Mucosa of descending colon (tissue), 3 donors: ENCODE data around the gene SLC22A16. TPM values are rescaled to one million over a fixed set of nuclear protein-coding genes. Genes with fewer than 3 reads are reported as not detected.

Experiments
- ATAC-seq: fragments of 200-7000 bp; cut with Tn5 transposase; one replicate; pipeline ENCODE4 v1.9.1; 2020; ENCODE audit warnings: mild to moderate bottlenecking, moderate library complexity
- DNase-seq, 3 donors: peaks; one replicate each; pipeline ENCODE4 v3.0.0-alpha.2; 2020
- H3K36me3 ChIP-seq: fragments of 200-600 bp; one replicate; pipeline ENCODE4 v1.8.0; 2021; ENCODE audit warnings: low read depth, mild to moderate bottlenecking
- H3K4me1 ChIP-seq: fragments of 200-600 bp; one replicate; pipeline ENCODE4 v1.8.0; 2021; ENCODE audit warnings: low read depth, mild to moderate bottlenecking
- H3K4me3 ChIP-seq: fragments of 200-600 bp; one replicate; pipeline ENCODE4 v1.8.0; 2021; ENCODE audit warnings: mild to moderate bottlenecking
- H3K9me3 ChIP-seq: fragments of 200-600 bp; one replicate; pipeline ENCODE4 v1.8.0; 2021; ENCODE audit warnings: mild to moderate bottlenecking
- CTCF ChIP-seq: fragments of 200-600 bp; IDR thresholded peaks from one replicate; pipeline ENCODE4 v1.8.0; 2022; ENCODE audit warnings: antibody characterized with exemption, mild to moderate bottlenecking
- intact Hi-C, 2 donors: fragments of 100-400 bp; cut with DNase I in 1 of 2; cut with micrococcal nuclease in 1 of 2; formaldehyde crosslinking; loops; one replicate each; pipeline versions ENCODE4 v1.11.0 to v1.11.1; 2022; cut with DNase I, micrococcal nuclease
- total RNA-seq, 3 donors: library from RNA; stranded (reverse); fragmentation: NEBNext Ultra II Directional in 2 of 3; extraction: Animal tissue kit (Norgen Biotek cat#: 25700) in 2 of 3; gene quantifications; one replicate each; pipeline versions ENCODE4 v1.2.1 to v1.2.4, GENCODE V29; 2021 to 2023
- donor health status: DM: no; HTN: no; CAD: no; lungs with moderate emphysema.
- donor health status: DM: no; HTN: no; CAD: no.
- donor health status: DM: no; HTN: yes; CAD: no.

The SLC22A16 gene
- total RNA-seq, 3 donors from 2014 or later: 0.16 to 0.46 TPM; not detected in 1

DNA sequence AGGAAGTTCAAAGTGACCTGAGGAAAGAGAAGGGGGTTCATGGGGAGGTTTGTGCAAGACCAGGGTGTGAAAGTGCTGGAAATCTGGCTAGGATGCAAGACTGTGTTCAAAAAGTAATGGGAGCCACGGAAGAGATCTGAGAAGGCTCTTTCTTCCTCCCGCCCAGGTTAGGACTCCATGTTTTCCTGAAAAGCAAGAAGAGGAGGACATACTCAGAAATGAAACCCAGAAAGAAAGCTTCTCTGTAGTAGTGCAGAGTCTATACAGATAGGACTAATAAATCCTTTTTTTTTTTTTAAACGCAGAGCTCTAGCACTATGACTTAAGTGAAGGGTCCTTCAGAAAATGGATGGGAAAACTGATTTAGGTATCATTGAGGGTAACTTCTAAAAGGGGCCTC lies 57.8 kb downstream of the SLC22A16 start:
- intact Hi-C loops: no loop called here
- no peak overlapping the region for H3K4me3 ChIP-seq
- no peak for TF ChIP-seq CTCF
- H3K36me3 ChIP-seq: no peaks in the 10 kb centered on the region
- DNase-seq (no peak), ATAC-seq (no peak)
- H3K4me1 ChIP-seq: no peaks in the 10 kb centered on the region
- no peaks in the 10 kb centered on the region for H3K9me3 ChIP-seq

DNA sequence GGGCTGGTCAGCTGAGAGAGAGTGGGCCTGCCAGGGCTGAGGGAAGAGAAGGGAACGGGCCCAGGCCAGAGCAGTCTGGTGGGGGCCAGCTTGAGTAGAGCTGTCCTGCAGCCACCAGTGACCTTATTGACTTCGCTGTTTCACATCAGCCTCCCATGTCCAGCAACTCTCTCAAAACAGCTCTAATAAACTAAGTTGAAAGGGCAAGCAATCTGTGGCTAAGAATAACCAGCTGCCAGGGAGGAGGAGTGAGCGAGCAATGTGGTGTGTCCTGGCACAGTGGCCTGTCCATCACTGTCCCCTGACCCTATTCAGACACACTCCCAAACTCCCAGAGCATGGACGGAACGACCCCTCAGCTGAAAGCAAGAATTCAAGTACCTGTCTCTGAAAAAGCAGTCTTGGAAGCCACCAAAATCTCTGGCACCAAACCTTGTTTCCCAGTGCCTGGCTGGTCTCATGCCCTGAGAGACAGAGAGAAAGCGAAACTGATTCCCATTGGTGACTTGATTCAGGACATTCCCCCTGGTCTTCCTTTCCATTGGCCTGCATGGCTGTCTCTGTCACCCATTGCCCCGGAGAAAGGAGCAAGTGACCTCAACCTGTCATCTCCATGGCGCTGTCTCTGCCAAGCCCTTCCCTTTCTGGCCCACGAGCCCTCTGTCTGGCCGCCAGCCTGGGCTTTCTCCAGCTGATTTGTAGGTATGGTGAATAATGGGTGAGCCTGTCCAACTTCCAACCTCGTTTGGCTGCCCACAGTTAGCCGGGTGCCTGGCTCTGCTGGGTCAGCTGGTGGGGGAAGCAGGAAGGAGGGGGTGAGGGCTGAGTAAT lies 61.1 kb downstream of the SLC22A16 start, which contains the start of gene DDO:
Gene DDO (minus strand): TSS at position 490 of the 831 bp plus-strand sequence. CDS start 2,113 bp downstream, outside the sequence.
- ATAC-seq (peak; percentile 91), DNase-seq (peak; percentile 59 to 65 (median 61))

GRCh38 chr6:110414669-110415068 lies 61.7 kb downstream of the SLC22A16 start:
- Histone ChIP-seq H3K9me3 (no peaks in the 10 kb centered on the region), H3K36me3 (no peaks in the 10 kb centered on the region), H3K4me3 (no peak overlapping the region), H3K4me1 (no peaks in the 10 kb centered on the region)
- ATAC-seq: no peak
- intact Hi-C loops: no loop called here
- DNase-seq: no peak
- no peak for TF ChIP-seq CTCF

More for the DNA sequence above, 61.1 kb downstream of the SLC22A16 start, which contains the start of gene DDO:
- no peak for TF ChIP-seq CTCF
- intact Hi-C loops: no loop called here
- H3K9me3 ChIP-seq: no peaks in the 10 kb centered on the region
- H3K36me3 ChIP-seq: no peaks in the 10 kb centered on the region
- H3K4me3 ChIP-seq: no peak within 1 kb of the TSS
- H3K4me1 ChIP-seq: no peaks in the 10 kb centered on the region

DNA sequence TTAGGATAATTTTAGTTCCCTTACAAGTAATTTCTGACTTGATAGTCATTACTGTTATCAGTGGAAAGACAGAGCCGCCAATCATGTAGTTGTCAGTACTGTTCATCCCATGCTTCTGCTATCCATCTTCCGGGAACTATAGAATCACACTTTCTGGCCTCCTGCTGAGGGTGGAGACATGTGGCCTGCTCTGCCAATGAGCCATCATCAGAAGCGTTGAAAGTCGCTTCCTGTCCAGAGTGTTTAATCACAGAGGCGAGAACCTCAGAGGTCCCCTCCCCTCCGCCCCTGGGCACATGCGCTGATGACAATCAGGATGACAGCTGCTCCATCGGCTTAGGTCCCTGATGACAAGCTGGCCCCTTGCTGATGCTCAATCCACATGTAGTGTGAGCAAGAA lies 64.1 kb downstream of the SLC22A16 start:
- intact Hi-C loops: no loop called here
- no peak overlapping the region for H3K4me3 ChIP-seq
- no peak for TF ChIP-seq CTCF
- no peaks in the 10 kb centered on the region for H3K9me3 ChIP-seq
- no peaks in the 10 kb centered on the region for H3K36me3 ChIP-seq
- ATAC-seq: no peak
- no peak for DNase-seq
- no peaks in the 10 kb centered on the region for H3K4me1 ChIP-seq

- ATAC-seq (peak; percentile 16), DNase-seq (no peak)
- Histone ChIP-seq H3K4me3 (no peak overlapping the region), H3K4me1 (no peaks in the 10 kb centered on the region), H3K36me3 (no peaks in the 10 kb centered on the region), H3K9me3 (no peaks in the 10 kb centered on the region)
- intact Hi-C loops: no loop called here
- TF ChIP-seq CTCF: no peak
Observed at GRCh38 chr6:110410511-110410910, 65.9 kb downstream of the SLC22A16 start.
